Measurements from ENCODE around the gene FAM174B.
"Not testable (repeated sequence)": the region's sequence is repeated elsewhere in the genome, so short reads cannot be mapped to it uniquely, and the experiment has no call there.

- TF ChIP-seq POLR2A, CTCF (IDR thresholded peaks at IDR 0.05): not testable (repeated sequence)
Measured at GRCh38 chr15:92606836-92607150, 48.8 kb downstream of the FAM174B start.

Data from testis (tissue), 2 donors.